ENCODE results near the gene DNMT3A.

- TF ChIP-seq, protein P1, sequence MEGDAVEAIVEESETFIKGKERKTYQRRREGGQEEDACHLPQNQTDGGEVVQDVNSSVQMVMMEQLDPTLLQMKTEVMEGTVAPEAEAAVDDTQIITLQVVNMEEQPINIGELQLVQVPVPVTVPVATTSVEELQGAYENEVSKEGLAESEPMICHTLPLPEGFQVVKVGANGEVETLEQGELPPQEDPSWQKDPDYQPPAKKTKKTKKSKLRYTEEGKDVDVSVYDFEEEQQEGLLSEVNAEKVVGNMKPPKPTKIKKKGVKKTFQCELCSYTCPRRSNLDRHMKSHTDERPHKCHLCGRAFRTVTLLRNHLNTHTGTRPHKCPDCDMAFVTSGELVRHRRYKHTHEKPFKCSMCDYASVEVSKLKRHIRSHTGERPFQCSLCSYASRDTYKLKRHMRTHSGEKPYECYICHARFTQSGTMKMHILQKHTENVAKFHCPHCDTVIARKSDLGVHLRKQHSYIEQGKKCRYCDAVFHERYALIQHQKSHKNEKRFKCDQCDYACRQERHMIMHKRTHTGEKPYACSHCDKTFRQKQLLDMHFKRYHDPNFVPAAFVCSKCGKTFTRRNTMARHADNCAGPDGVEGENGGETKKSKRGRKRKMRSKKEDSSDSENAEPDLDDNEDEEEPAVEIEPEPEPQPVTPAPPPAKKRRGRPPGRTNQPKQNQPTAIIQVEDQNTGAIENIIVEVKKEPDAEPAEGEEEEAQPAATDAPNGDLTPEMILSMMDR (IDR thresholded peaks at IDR 0.05; ENCODE audit: borderline replicate concordance, extremely low read depth, low read length, poor library complexity, severe bottlenecking) = no peak
- TF ChIP-seq EZH2 (IDR thresholded peaks at IDR 0.05; ENCODE audit: borderline replicate concordance, low read depth, low read length, severe bottlenecking) = no peak
These were observed 95.7 kb downstream of the DNMT3A start for GRCh38 chr2:25246001-25246400.

Measured in DND-41 (cell line).